HEK293T (cell line): ENCODE measurements around the gene CALD1.

Source experiments
- ARNT ChIP-seq: fragments of 450-650 bp; IDR thresholded peaks from 2 replicates; pipeline ENCODE4 v1.6.1; 2017; ENCODE audit warnings: mild to moderate bottlenecking
- BHLHE40 ChIP-seq: fragments of 450-650 bp; IDR thresholded peaks from 2 replicates; pipeline ENCODE4 v1.6.1; 2016; ENCODE audit warnings: mild to moderate bottlenecking, moderate library complexity, borderline replicate concordance
- FOXK2 ChIP-seq: fragments of 450-650 bp; IDR thresholded peaks from 2 replicates; pipeline ENCODE4 v1.6.1; 2016; ENCODE audit warnings: mild to moderate bottlenecking
- FOXM1 ChIP-seq: fragments of 450-650 bp; IDR thresholded peaks from 2 replicates; pipeline ENCODE4 v1.6.1; 2017; ENCODE audit warnings: mild to moderate bottlenecking, borderline replicate concordance
- SUZ12 ChIP-seq: fragments of 450-650 bp; IDR thresholded peaks from 2 replicates; pipeline ENCODE4 v1.6.1; 2016; ENCODE audit warnings: mild to moderate bottlenecking

- TF ChIP-seq BHLHE40 (no peak), FOXK2 (no peak), FOXM1 (no peak), SUZ12 (no peak), ARNT (no peak)
Measured at GRCh38 chr7:134920026-134920753, 140.8 kb downstream of the CALD1 start.
